SH-SY5Y (cell line): ENCODE measurements around the gene PFKFB2.

Experiments used
- GATA2 ChIP-seq: IDR thresholded peaks from 2 replicates; pipeline ENCODE4 v1.6.1; 2011; ENCODE audit warnings: mild to moderate bottlenecking, low read depth, low read length
- GATA3 ChIP-seq: IDR thresholded peaks from 2 replicates; pipeline ENCODE4 v1.6.1; 2011; ENCODE audit warnings: low read depth, mild to moderate bottlenecking, low read length, moderate library complexity

DNA sequence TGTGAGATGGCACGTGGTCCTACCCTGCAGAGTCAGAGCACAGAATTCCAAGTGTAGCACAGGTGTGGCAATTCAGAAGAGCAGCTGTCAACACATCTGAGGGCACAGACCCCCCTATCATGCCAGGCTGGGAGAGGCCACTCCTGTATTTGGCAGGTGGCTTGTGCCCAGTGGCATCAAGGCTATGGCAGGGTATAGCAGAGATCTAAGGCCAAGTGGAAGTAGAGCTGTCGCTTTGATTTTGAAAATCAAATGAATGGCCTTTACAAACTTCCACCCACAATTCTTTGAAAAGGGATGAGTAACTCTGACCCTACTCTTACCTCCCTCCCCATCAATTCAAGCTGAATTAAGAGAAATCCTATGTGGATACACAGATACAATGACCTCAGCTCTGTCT is 33.9 kb upstream of the PFKFB2 start:
- TF ChIP-seq GATA2 (no peak), GATA3 (no peak)
